ENCODE measurements around the gene MICAL1. TPM values are rescaled to one million over a fixed set of nuclear protein-coding genes. Genes with fewer than 3 reads are reported as not detected.

MICAL1 gene
- total RNA-seq, 1 experiment from 2014 or later, result 92.9 TPM

- no peak overlapping the region for H3K4ac ChIP-seq (ENCODE audit: low read depth, low read length)
- no peak overlapping the region for H2AK5ac ChIP-seq (ENCODE audit: insufficient read length, low read length)
- WGBS (ENCODE audit: extremely low coverage, insufficient read length, low lambda C conversion rate), result no CpG with 5 or more reads among the region's 2 CpGs
- no peak overlapping the region for H4K91ac ChIP-seq (ENCODE audit: insufficient read length, low read depth, low read length)
- no peak overlapping the region for H2BK12ac ChIP-seq (ENCODE audit: insufficient read length, low read depth, low read length)
- Mint-ChIP-seq H3K9me3 (no peaks in the 10 kb centered on the region), H3K4me1 (peaks cover 43 to 45% of the 10 kb centered on the region in 2 experiments), H3K27ac (peak overlapping the region in 2 of 3 experiments; percentile 78 to 87; a peak in 2 of 7 replicates), H3K36me3 (ENCODE audit: insufficient read depth in 1 of 3, low read depth in 3 of 3) (peaks cover 41 to 91% (median 86%) of the 10 kb centered on the region in 3 experiments), H3K27me3 (ENCODE audit: low read depth) (no peaks in the 10 kb centered on the region), H3K4me3 (no peak overlapping the region)
- no peak overlapping the region for H3T11ph ChIP-seq (ENCODE audit: low read length)
- H2BK5ac ChIP-seq (ENCODE audit: insufficient read length, low read length), result no peak overlapping the region
- no peak overlapping the region for H2BK20ac ChIP-seq (ENCODE audit: low read depth, low read length, poor library complexity, severe bottlenecking)
- no peak overlapping the region for H3K4me2 ChIP-seq (ENCODE audit: insufficient read depth, insufficient read length, low read length)
- no peak overlapping the region for H4K5ac ChIP-seq (ENCODE audit: insufficient read length, low read depth, low read length)
- no peak overlapping the region for H3K9ac ChIP-seq (ENCODE audit: extremely low read depth, insufficient read length, low read length)
- H3K4me1 ChIP-seq (ENCODE audit: insufficient read depth, low read length), result peaks cover 13% of the 10 kb centered on the region; the same call in 1 of the 2 replicates
- H3K27ac ChIP-seq (ENCODE audit: insufficient read length, low read depth, low read length), result no peak overlapping the region
- no peak overlapping the region for H2BK15ac ChIP-seq (ENCODE audit: low read depth, low read length)
- no peak for DNase-seq
- no peaks in the 10 kb centered on the region for H3K23me2 ChIP-seq (ENCODE audit: insufficient read length, low read depth, low read length, poor library complexity, severe bottlenecking)
- H3K27me3 ChIP-seq (ENCODE audit: insufficient read depth, low read length), result no peaks in the 10 kb centered on the region
- no peak overlapping the region for H2AFZ ChIP-seq (ENCODE audit: low read length)
- TF ChIP-seq CTCF (conservative IDR thresholded peaks at IDR 0.05), result no peak
- no peaks in the 10 kb centered on the region for H3K9me3 ChIP-seq (ENCODE audit: control insufficient read depth, low read depth, low read length)
- no peak overlapping the region for H3K14ac ChIP-seq (ENCODE audit: insufficient read depth, low read length)
- H3K23ac ChIP-seq (ENCODE audit: insufficient read length, low read depth, low read length), result no peak overlapping the region
- no peak overlapping the region for H4K8ac ChIP-seq (replicated peaks; ENCODE audit: insufficient read length, low read depth, low read length)
- peaks cover 2% of the 10 kb centered on the region for H3K79me1 ChIP-seq (ENCODE audit: insufficient read depth, low read depth, low read length, poor library complexity, severe bottlenecking)
- peaks cover 29% of the 10 kb centered on the region; the same call in 1 of the 2 replicates for H3K79me2 ChIP-seq (ENCODE audit: insufficient read depth, low read length)
- no peak overlapping the region for H3K56ac ChIP-seq (ENCODE audit: insufficient read length, low read depth, low read length)
- no peak overlapping the region for H3K18ac ChIP-seq (ENCODE audit: insufficient read length, low read depth, low read length)
- no peaks in the 10 kb centered on the region for H4K20me1 ChIP-seq (ENCODE audit: control insufficient read depth, insufficient read depth, insufficient read length)
- no peak overlapping the region for H2BK120ac ChIP-seq (ENCODE audit: low read depth, low read length, poor library complexity, severe bottlenecking)
Measured at GRCh38 chr6:109477184-109477583, 21.6 kb upstream of the MICAL1 start.

Measured in H9 (cell line).